GM23338 (cell line): ENCODE results near the gene MCOLN2. TPM values are rescaled to one million over a fixed set of nuclear protein-coding genes. Genes with fewer than 3 reads are reported as not detected.

Source experiments
- EZH2 ChIP-seq: fragments of 200-600 bp; sonication (generic); IDR thresholded peaks from one replicate; pipeline ENCODE4 v1.8.0; 2017; ENCODE audit warnings: antibody characterized with exemption, mild to moderate bottlenecking, low read depth; ENCODE audit not compliant: unreplicated experiment
- EZH2phosphoT487 ChIP-seq: fragments of 200-600 bp; sonication (generic); IDR thresholded peaks from one replicate; pipeline ENCODE4 v1.8.1; 2018; ENCODE audit warnings: antibody characterized with exemption; ENCODE audit not compliant: unreplicated experiment
- JUNB ChIP-seq: IDR thresholded peaks from one replicate; pipeline ENCODE4 v1.6.1; 2016; ENCODE audit warnings: antibody characterized with exemption; ENCODE audit not compliant: unreplicated experiment
- NANOG ChIP-seq: IDR thresholded peaks from 2 replicates; pipeline ENCODE4 v1.6.1; 2016; ENCODE audit warnings: antibody characterized with exemption, borderline replicate concordance
- POLR2AphosphoS5 ChIP-seq: IDR thresholded peaks from 2 replicates; pipeline ENCODE4 v1.6.1; 2016; ENCODE audit warnings: antibody characterized with exemption, low read depth
- STAT1 ChIP-seq: IDR thresholded peaks from one replicate; pipeline ENCODE4 v1.6.1; 2016; ENCODE audit warnings: antibody characterized with exemption; ENCODE audit not compliant: unreplicated experiment
- ZNF114 ChIP-seq: fragments of 250-450 bp; sonication (Bioruptor Pico); IDR thresholded peaks from 2 replicates; pipeline ENCODE4 v1.5.0; 2020; ENCODE audit warnings: mild to moderate bottlenecking, moderate library complexity
- ZNF331 ChIP-seq: fragments of 250-450 bp; sonication (Bioruptor Pico); IDR thresholded peaks from 2 replicates; pipeline ENCODE4 v1.5.0; 2020; ENCODE audit warnings: low read depth, mild to moderate bottlenecking, moderate library complexity
- polyA plus RNA-seq: library from polyadenylated mRNA; unstranded; fragments of >200 nt; fragmentation: Nextera tagmentation; extraction: Ambion mirVana; gene quantifications from 2 replicates; pipeline ENCODE4 v1.2.1, GENCODE V29; 2016
- total RNA-seq: library from RNA; depleted of rRNA; stranded (reverse); fragments of >200 nt; shearing (Covaris generic); gene quantifications from 2 replicates; pipeline ENCODE4 v1.2.3, GENCODE V29; 2014
- TF ChIP-seq, protein P1 (sequence below): fragments of 250-450 bp; sonication (Bioruptor Pico); IDR thresholded peaks from 2 replicates; pipeline ENCODE4 v1.5.0; 2020; ENCODE audit warnings: mild to moderate bottlenecking, moderate library complexity
- TF ChIP-seq, protein P2 (sequence below): IDR thresholded peaks from one replicate; pipeline ENCODE4 v1.6.1; 2018; ENCODE audit warnings: antibody characterized with exemption; ENCODE audit not compliant: unreplicated experiment
- TF ChIP-seq, protein P3 (sequence below), 2 experiments: fragments of 200-600 bp in 1 of 2; sonication (generic) in 1 of 2; conservative IDR thresholded peaks; 2 replicates each; pipeline versions ENCODE4 v1.5.1 to v1.6.1; 2016 to 2017; ENCODE audit warnings: antibody characterized with exemption in 2 of 2, low read depth in 2 of 2, mild to moderate bottlenecking in 2 of 2, moderate library complexity in 1 of 2

Gene MCOLN2
- total and polyA plus RNA-seq, 2 experiments from 2014 or later = 2.7 to 10.0 TPM

DNA sequence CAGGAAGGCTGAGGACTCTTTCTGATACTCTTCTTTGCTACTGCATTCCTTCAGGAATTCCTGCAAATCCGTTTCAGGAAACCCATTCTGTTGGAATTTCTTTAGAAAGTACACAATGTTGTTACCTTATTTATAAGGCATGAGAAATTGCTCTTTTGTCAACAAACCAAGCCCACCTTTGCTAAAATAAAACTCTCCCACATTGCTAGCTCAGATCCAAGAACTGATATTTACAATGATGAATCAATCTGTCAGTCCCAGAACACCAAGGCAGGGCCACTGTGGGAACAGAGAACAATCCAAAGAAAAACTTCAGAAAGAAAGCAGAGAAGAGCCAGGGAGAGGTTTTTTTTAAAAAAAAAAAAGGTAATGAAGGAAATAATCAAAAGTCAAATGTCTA, 67.3 kb downstream of the MCOLN2 start (continued):
- TF ChIP-seq, protein P1, sequence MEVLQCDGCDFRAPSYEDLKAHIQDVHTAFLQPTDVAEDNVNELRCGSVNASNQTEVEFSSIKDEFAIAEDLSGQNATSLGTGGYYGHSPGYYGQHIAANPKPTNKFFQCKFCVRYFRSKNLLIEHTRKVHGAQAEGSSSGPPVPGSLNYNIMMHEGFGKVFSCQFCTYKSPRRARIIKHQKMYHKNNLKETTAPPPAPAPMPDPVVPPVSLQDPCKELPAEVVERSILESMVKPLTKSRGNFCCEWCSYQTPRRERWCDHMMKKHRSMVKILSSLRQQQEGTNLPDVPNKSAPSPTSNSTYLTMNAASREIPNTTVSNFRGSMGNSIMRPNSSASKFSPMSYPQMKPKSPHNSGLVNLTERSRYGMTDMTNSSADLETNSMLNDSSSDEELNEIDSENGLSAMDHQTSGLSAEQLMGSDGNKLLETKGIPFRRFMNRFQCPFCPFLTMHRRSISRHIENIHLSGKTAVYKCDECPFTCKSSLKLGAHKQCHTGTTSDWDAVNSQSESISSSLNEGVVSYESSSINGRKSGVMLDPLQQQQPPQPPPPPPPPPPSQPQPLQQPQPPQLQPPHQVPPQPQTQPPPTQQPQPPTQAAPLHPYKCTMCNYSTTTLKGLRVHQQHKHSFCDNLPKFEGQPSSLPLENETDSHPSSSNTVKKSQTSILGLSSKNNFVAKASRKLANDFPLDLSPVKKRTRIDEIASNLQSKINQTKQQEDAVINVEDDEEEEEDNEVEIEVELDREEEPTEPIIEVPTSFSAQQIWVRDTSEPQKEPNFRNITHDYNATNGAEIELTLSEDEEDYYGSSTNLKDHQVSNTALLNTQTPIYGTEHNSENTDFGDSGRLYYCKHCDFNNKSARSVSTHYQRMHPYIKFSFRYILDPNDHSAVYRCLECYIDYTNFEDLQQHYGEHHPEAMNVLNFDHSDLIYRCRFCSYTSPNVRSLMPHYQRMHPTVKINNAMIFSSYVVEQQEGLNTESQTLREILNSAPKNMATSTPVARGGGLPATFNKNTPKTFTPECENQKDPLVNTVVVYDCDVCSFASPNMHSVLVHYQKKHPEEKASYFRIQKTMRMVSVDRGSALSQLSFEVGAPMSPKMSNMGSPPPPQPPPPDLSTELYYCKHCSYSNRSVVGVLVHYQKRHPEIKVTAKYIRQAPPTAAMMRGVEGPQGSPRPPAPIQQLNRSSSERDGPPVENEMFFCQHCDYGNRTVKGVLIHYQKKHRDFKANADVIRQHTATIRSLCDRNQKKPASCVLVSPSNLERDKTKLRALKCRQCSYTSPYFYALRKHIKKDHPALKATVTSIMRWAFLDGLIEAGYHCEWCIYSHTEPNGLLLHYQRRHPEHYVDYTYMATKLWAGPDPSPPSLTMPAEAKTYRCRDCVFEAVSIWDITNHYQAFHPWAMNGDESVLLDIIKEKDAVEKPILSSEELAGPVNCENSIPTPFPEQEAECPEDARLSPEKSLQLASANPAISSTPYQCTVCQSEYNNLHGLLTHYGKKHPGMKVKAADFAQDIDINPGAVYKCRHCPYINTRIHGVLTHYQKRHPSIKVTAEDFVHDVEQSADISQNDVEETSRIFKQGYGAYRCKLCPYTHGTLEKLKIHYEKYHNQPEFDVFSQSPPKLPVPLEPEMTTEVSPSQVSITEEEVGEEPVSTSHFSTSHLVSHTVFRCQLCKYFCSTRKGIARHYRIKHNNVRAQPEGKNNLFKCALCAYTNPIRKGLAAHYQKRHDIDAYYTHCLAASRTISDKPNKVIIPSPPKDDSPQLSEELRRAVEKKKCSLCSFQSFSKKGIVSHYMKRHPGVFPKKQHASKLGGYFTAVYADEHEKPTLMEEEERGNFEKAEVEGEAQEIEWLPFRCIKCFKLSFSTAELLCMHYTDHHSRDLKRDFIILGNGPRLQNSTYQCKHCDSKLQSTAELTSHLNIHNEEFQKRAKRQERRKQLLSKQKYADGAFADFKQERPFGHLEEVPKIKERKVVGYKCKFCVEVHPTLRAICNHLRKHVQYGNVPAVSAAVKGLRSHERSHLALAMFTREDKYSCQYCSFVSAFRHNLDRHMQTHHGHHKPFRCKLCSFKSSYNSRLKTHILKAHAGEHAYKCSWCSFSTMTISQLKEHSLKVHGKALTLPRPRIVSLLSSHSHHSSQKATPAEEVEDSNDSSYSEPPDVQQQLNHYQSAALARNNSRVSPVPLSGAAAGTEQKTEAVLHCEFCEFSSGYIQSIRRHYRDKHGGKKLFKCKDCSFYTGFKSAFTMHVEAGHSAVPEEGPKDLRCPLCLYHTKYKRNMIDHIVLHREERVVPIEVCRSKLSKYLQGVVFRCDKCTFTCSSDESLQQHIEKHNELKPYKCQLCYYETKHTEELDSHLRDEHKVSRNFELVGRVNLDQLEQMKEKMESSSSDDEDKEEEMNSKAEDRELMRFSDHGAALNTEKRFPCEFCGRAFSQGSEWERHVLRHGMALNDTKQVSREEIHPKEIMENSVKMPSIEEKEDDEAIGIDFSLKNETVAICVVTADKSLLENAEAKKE (CRISPR knock-in tag) = no peak
- no peak for TF ChIP-seq POLR2AphosphoS5
- TF ChIP-seq ZNF114 (CRISPR knock-in tag) = no peak
- no peak for TF ChIP-seq ZNF331 (CRISPR knock-in tag)
- TF ChIP-seq, protein P2, sequence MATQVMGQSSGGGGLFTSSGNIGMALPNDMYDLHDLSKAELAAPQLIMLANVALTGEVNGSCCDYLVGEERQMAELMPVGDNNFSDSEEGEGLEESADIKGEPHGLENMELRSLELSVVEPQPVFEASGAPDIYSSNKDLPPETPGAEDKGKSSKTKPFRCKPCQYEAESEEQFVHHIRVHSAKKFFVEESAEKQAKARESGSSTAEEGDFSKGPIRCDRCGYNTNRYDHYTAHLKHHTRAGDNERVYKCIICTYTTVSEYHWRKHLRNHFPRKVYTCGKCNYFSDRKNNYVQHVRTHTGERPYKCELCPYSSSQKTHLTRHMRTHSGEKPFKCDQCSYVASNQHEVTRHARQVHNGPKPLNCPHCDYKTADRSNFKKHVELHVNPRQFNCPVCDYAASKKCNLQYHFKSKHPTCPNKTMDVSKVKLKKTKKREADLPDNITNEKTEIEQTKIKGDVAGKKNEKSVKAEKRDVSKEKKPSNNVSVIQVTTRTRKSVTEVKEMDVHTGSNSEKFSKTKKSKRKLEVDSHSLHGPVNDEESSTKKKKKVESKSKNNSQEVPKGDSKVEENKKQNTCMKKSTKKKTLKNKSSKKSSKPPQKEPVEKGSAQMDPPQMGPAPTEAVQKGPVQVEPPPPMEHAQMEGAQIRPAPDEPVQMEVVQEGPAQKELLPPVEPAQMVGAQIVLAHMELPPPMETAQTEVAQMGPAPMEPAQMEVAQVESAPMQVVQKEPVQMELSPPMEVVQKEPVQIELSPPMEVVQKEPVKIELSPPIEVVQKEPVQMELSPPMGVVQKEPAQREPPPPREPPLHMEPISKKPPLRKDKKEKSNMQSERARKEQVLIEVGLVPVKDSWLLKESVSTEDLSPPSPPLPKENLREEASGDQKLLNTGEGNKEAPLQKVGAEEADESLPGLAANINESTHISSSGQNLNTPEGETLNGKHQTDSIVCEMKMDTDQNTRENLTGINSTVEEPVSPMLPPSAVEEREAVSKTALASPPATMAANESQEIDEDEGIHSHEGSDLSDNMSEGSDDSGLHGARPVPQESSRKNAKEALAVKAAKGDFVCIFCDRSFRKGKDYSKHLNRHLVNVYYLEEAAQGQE = no peak
- TF ChIP-seq STAT1 = no peak
- no peak for TF ChIP-seq EZH2phosphoT487
- TF ChIP-seq EZH2 = no peak
- TF ChIP-seq, protein P3, sequence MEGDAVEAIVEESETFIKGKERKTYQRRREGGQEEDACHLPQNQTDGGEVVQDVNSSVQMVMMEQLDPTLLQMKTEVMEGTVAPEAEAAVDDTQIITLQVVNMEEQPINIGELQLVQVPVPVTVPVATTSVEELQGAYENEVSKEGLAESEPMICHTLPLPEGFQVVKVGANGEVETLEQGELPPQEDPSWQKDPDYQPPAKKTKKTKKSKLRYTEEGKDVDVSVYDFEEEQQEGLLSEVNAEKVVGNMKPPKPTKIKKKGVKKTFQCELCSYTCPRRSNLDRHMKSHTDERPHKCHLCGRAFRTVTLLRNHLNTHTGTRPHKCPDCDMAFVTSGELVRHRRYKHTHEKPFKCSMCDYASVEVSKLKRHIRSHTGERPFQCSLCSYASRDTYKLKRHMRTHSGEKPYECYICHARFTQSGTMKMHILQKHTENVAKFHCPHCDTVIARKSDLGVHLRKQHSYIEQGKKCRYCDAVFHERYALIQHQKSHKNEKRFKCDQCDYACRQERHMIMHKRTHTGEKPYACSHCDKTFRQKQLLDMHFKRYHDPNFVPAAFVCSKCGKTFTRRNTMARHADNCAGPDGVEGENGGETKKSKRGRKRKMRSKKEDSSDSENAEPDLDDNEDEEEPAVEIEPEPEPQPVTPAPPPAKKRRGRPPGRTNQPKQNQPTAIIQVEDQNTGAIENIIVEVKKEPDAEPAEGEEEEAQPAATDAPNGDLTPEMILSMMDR (conservative IDR thresholded peaks at IDR 0.05; ENCODE audit: low read depth in 2 of 2) = no peak
- no peak for TF ChIP-seq JUNB
- no peak for TF ChIP-seq NANOG
